GM12891 (cell line): ENCODE results near the gene BICD1.

Experiments used
- DNase-seq: peaks from one replicate; pipeline ENCODE4 v3.0.0; 2011; ENCODE audit warnings: low spot score; ENCODE audit not compliant: insufficient read length
- FAIRE-seq: peaks from 2 replicates; lab custom pipeline; 2011; peaks lifted over from hg19 to GRCh38; lab: Jason Lieb, UNC
- PAX5 ChIP-seq: IDR thresholded peaks from 2 replicates; pipeline ENCODE4 v1.6.1; 2011; ENCODE audit warnings: low read length, moderate library complexity, mild to moderate bottlenecking; ENCODE audit not compliant: insufficient read depth, severe bottlenecking
- POLR2A ChIP-seq: IDR thresholded peaks from 2 replicates; pipeline ENCODE4 v1.6.1; 2011; ENCODE audit warnings: low read depth, low read length, control low read depth
- POLR2AphosphoS5 ChIP-seq: IDR thresholded peaks from 2 replicates; pipeline ENCODE4 v1.6.1; 2011; ENCODE audit warnings: low read depth, low read length, control low read depth
- POU2F2 ChIP-seq: IDR thresholded peaks from 2 replicates; pipeline ENCODE4 v1.6.1; 2011; ENCODE audit warnings: low read depth, mild to moderate bottlenecking, control low read depth, low read length, moderate library complexity
- SPI1 ChIP-seq: IDR thresholded peaks from 2 replicates; pipeline ENCODE4 v1.6.1; 2011; ENCODE audit warnings: low read depth, low read length, control low read depth
- TAF1 ChIP-seq: IDR thresholded peaks from 2 replicates; pipeline ENCODE4 v1.6.1; 2011; ENCODE audit warnings: low read depth, low read length, control low read depth

BICD1 gene

DNA sequence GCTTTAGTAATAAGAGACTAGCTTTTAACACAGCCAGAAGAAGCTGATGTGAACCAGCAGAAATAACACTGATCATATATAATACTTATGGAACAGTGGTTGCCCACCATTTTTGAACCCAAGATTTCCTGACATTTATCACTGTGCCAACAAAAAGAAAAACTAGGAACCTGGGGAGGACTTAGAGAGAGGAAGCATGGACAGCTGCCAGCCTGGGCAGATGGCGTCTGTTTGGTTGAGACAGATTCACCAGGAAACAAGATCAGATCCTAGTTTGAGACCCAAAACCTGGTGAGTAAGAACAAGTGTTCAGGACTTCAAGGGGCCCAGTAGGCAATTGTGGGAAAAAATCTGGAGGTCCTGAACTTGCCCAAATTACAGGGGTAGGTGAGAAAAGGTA is 95.3 kb downstream of the BICD1 start:
- DNase-seq (no peak), FAIRE-seq (no peak)
- no peak for TF ChIP-seq TAF1
- no peak for TF ChIP-seq POLR2AphosphoS5
- no peak for TF ChIP-seq PAX5
- no peak for TF ChIP-seq SPI1
- no peak for TF ChIP-seq POLR2A
- no peak for TF ChIP-seq POU2F2

DNA sequence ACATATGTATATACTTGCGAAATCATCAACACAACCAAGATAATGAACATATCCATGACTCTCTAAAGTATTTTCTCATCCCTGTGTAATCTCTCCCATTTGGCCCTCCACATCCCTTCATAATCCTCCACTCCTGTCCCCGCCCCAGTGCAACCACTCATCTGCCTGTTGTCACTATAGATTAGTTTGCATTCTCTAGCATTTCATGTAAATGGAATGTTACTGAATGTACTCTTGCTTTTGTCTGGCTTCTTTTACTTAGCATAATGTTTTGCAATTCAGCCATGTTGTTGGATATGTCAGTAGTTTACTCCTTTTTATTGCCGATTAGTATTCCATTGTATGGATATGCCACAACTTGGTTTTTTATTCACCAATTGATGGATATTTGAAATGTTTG is 99.1 kb downstream of the BICD1 start:
- FAIRE-seq (no peak), DNase-seq (no peak)
- TF ChIP-seq POLR2AphosphoS5 (no peak), PAX5 (no peak), SPI1 (no peak), POLR2A (no peak), POU2F2 (no peak), TAF1 (no peak)

DNA sequence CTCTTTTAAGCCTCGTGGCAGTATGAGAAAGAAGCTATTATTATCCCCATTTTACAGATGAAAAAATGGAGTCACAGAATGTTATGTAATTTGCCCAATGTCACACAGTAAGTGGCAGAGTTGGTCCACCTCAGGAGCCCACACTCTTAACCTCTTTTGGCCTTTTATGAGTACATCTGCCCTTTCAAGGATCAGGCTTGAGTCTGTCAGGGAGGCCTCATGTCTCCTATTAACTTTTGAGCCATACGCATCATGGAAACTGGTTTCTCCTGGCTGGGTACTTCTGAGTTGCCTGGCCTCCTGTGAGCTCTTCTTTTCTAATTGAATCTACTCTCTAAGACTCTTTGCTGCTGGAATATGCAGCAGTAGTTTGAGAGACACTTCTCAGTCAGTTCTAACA is 101.7 kb downstream of the BICD1 start:
- DNase-seq (no peak), FAIRE-seq (no peak)
- no peak for TF ChIP-seq POLR2AphosphoS5

DNA sequence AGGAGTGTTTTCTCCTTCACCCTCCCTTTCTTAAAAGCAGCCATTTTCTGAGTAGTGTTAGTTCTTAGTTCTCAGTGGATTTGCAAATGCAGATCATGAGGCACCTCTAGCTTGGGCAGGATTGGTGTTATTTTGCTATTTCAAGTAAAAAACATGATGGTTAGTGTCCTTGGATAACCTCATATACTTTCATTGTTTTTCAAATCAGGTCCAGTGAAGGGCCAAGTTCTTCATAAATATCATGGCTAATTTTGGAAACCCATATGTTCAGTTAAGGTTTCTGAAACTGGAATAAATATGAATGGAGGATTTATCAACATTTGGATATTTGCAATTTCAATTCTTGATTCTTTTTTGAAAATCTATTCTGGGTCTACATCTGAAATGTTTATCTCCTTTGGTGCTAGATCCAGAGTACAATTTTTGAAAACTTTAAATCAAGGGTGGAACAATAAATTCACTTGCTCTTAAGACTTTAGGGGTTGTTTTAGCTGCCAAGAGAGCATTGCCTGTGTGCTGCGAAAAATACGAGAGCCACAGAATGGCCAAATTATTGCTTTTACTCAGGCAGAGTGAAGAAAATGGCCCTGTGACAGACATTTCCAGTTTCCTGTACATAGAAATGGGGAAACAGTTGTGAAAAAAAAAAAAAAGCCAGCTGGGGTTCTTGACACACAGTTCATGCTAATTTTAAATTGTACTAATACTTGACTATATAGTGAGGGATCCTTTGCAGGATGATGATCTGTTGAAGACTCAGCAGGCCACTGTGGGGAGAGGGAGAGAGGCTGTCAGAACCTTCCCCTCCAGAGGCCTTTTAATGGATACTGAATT is 104.6 kb downstream of the BICD1 start:
- no peak for FAIRE-seq
- no peak for TF ChIP-seq POLR2A
- TF ChIP-seq TAF1, result no peak
- TF ChIP-seq PAX5, result no peak
- TF ChIP-seq POU2F2, result no peak
- DNase-seq, result no peak

DNA sequence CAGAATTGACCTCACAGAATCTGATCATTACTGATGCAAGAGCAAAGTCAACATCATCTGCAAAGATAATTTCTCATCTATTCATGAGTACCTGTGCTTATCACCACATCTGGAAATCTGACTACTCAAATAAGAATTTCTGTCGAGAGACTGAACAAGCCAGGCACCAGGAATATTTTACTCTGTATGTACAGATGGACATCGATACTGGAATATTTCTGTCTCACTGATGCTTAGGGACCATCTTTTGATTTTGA is 105.2 kb downstream of the BICD1 start:
- FAIRE-seq, result peak; percentile 41

DNA sequence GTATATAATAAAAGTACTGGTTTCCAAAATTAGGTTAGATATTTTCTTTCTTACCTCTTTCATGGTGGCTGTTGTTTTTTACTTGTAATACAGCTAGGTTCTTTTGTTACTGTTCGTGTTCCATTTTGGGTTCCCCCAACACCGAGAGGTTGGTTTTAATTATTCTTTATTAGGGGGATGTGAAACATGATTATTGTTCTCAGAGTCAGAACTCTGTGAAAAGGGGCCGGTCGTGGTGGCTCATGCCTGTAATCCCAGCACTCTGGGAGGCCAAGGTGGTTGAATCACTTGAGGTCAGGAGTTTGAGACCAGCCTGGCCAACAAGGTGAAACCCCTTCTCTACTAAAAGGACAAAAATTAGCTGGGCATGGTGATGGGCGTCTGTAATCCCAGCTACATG is 108.1 kb downstream of the BICD1 start:
- DNase-seq, result no peak
- no peak for TF ChIP-seq TAF1
- no peak for FAIRE-seq

More for the DNA sequence above, 105.2 kb downstream of the BICD1 start:
- no peak for DNase-seq
- TF ChIP-seq POLR2A (no peak), PAX5 (no peak)

DNA sequence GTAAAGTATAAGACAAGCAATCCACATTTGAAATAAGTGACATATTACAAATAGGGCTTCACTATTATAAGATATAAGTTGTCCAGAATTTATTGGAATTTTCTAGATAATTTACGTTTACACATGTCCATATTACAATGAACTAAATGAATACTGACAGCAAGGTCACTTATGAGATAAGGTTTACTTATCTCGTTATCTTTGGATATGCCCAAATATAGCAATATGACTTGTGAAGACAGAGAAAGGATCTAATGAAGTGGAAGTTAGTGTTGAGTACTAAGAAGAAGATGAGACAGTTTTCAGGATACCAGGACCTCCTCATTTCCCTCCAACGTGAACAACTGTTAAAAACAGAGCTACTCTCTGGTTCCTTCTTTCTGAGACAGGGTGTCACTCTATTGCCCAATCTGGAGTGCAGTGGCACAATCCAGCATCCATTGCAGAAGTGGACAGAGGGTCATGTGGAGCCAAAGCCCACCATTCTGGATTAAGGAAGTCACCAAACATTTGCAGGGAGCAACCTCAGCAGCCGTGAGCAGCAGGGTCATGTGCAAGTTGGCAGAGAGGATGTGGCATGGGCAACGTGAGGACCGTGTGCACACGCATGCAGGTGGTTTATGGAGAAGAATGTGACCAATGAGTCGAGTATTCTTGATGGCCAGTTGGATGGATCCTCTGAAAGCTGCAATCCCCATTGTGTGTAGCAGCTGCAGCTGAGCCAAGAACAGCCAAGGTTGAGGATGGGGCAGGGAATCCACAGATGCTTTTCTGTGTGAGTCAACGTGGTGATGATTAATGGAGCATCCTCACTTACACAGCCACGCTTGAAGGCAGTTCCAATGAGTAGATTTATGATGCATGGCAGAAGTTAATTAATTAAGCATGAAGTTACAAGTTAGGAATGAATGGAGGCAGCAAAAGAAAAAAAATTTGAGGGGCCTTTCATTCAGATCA is 111.0 kb downstream of the BICD1 start:
- FAIRE-seq (no peak), DNase-seq (no peak)
- TF ChIP-seq POLR2A (no peak), PAX5 (no peak), POLR2AphosphoS5 (no peak), POU2F2 (no peak), SPI1 (no peak), TAF1 (no peak)

DNA sequence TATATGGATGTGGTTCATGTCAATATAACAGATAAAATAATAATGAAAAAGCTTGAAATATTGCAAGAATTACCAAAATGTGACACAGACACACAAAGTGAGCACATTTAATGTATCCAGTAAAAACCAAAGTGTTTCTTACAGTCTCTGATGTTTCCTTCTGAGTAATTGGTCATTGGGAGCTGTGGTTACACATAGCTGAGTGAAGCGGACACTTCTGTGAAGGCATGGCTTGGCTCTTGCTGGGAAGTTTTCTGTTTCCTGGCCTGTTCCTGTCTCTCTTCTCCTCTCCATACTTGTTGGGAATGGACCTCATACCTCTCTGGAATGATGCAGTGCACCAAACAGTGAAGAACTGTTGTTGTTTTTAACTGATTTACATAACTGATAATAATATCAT is 117.3 kb downstream of the BICD1 start:
- no peak for DNase-seq
- TF ChIP-seq POLR2AphosphoS5, result no peak
- no peak for TF ChIP-seq POU2F2
- TF ChIP-seq SPI1, result no peak
- TF ChIP-seq TAF1, result no peak
- no peak for TF ChIP-seq PAX5
- no peak for TF ChIP-seq POLR2A
- FAIRE-seq, result no peak

DNA sequence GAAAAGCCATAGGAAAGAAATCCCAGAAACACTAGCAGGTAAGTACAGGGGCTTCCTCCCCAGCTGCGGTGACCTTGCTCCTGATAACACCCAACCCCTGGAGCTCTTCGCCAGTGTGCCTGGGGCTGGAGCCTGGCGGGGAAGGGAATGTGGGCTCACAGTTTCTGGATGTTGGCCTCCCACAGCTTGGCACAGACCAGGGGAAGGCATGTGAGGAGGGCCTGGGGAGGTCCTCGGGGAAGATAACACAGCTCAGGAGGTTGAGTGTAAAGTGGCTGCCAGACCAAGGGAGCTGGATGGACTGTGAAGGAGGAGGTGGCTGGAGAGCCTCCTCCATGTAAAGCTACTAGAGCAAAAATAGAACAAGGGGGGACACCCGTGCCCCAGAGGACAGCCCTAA is 120.1 kb downstream of the BICD1 start:
- no peak for TF ChIP-seq SPI1
- no peak for TF ChIP-seq POLR2AphosphoS5
- TF ChIP-seq TAF1, result no peak
- no peak for TF ChIP-seq PAX5
- no peak for TF ChIP-seq POLR2A
- no peak for TF ChIP-seq POU2F2
- DNase-seq (no peak), FAIRE-seq (no peak)

DNA sequence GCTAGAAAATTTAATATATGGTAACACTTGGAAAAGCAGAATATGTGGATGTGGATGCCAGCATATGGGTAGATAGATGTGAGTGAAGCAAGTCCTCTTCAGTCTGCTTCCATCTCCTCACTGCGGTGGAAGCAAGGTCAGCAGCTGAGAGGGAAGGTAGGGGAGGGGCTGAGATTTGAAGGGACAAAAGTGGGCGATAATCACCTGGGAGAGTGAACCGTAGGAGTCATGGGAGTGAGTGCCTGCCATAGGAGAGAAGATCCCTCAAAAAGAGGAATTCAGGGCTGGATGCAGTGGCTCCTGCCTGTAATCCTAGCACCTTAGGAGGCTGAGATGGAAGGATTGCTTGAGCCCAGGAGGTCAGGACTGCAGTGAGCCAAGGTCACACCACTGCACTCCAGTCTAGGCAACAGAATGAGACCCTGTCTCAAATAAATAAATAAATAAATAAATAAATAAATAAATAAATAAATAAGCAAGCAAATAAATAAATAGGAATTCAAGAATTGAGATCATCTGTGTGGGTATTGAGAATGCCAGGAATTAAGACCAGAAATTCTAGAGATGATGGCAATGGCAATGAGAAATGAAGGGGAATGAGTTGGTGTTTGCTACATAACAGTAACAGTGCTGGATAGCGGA is 123.4 kb downstream of the BICD1 start:
- DNase-seq (no peak), FAIRE-seq (no peak)
- TF ChIP-seq TAF1 (no peak), POLR2A (no peak), POLR2AphosphoS5 (no peak), SPI1 (no peak), PAX5 (no peak), POU2F2 (no peak)
